ENCODE results near the gene RBM7. TPM values are rescaled to one million over a fixed set of nuclear protein-coding genes. Genes with fewer than 3 reads are reported as not detected.

The RBM7 gene
- total RNA-seq, 2 donors from 2014 or later, result 46.8 to 56.4 TPM

DNA sequence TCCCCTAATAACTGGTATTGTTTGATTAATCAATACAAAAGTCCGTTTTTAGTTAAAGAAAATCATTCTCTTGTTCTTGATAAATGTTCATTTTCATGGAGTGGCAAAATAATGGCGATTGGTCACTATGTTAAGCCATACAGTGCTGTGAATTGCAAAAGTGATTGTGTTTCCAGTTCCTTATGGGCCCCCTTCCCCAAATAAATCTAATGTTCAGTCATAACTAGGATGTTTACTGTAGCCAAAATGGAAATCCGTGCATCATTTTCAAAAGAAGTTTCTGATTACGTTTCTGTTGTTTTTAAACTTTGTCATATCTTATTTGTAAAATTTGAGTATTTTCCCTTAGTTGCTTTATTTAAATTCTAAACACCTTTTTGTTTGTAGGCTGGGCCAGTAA lies 845 bp downstream of the RBM7 start:
- Mint-ChIP-seq H3K9me3 (no peaks in the 10 kb centered on the region), H3K27ac (peak overlapping the region; percentile 100), H3K27me3 (ENCODE audit: insufficient read depth) (no peaks in the 10 kb centered on the region), H3K4me1 (peaks cover 21% of the 10 kb centered on the region), H3K36me3 (ENCODE audit: low read depth) (peaks cover 29% of the 10 kb centered on the region), H3K4me3 (peak overlapping the region; percentile 96)
- Histone ChIP-seq H3K9me3 (ENCODE audit: control insufficient read depth, low read length) (no peaks in the 10 kb centered on the region), H3K27ac (ENCODE audit: low read depth, low read length) (no peak overlapping the region), H3K36me3 (ENCODE audit: control insufficient read depth, insufficient read depth, low read length) (peaks cover 40% of the 10 kb centered on the region), H3K27me3 (ENCODE audit: control insufficient read depth, insufficient read depth, low read length, poor library complexity, severe bottlenecking) (no peaks in the 10 kb centered on the region), H3K4me1 (ENCODE audit: control insufficient read depth, insufficient read depth, low read length) (no peaks in the 10 kb centered on the region), H3K9ac (ENCODE audit: extremely low read depth, low read length, poor library complexity, severe bottlenecking) (peak overlapping the region; percentile 98), H3K4me3 (ENCODE audit: low read length) (peak overlapping the region; percentile 100)
- TF ChIP-seq, protein P1, sequence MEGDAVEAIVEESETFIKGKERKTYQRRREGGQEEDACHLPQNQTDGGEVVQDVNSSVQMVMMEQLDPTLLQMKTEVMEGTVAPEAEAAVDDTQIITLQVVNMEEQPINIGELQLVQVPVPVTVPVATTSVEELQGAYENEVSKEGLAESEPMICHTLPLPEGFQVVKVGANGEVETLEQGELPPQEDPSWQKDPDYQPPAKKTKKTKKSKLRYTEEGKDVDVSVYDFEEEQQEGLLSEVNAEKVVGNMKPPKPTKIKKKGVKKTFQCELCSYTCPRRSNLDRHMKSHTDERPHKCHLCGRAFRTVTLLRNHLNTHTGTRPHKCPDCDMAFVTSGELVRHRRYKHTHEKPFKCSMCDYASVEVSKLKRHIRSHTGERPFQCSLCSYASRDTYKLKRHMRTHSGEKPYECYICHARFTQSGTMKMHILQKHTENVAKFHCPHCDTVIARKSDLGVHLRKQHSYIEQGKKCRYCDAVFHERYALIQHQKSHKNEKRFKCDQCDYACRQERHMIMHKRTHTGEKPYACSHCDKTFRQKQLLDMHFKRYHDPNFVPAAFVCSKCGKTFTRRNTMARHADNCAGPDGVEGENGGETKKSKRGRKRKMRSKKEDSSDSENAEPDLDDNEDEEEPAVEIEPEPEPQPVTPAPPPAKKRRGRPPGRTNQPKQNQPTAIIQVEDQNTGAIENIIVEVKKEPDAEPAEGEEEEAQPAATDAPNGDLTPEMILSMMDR (conservative IDR thresholded peaks at IDR 0.05), result no peak
- 3% methylated on average over 4 of the region's 4 CpGs; no CpG with 5 or more reads in 1 of the 2 experiments for WGBS, 2 experiments (ENCODE audit: insufficient coverage in 1 of 2, insufficient read length in 1 of 2)
- DNase-seq, result no peak

DNA sequence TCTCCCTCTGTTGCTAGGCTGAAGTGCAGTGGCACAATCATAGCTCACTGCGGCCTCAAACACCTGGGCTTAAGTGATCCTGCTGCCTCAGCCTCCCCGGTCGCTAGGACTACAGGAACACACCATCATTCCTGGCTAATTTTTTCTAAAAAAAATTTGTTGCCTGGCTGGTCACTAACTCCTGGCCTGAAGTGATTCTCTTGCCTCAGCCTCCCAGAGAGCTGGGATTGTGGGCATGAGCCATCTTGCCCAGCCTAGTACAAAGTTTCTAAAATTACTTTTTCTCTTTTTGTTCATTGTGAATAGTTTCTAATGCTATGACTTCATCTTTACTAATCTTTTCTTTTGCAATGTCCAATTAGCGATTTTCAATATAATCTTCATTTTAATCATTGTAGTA lies 12.5 kb downstream of the RBM7 start:
- Histone ChIP-seq H3K9me3 (ENCODE audit: control insufficient read depth, low read length) (peaks cover 7% of the 10 kb centered on the region), H3K9ac (ENCODE audit: extremely low read depth, low read length, poor library complexity, severe bottlenecking) (no peak overlapping the region), H3K4me1 (ENCODE audit: control insufficient read depth, insufficient read depth, low read length) (no peaks in the 10 kb centered on the region), H3K27me3 (ENCODE audit: control insufficient read depth, insufficient read depth, low read length, poor library complexity, severe bottlenecking) (no peaks in the 10 kb centered on the region), H3K4me3 (ENCODE audit: low read length) (no peak overlapping the region), H3K27ac (ENCODE audit: low read depth, low read length) (no peak overlapping the region), H3K36me3 (ENCODE audit: control insufficient read depth, insufficient read depth, low read length) (peaks cover 58% of the 10 kb centered on the region)
- Mint-ChIP-seq H3K27me3 (ENCODE audit: insufficient read depth) (no peaks in the 10 kb centered on the region), H3K9me3 (no peaks in the 10 kb centered on the region), H3K4me3 (no peak overlapping the region), H3K36me3 (ENCODE audit: low read depth) (peaks cover 43% of the 10 kb centered on the region), H3K27ac (no peak overlapping the region), H3K4me1 (peaks cover 5% of the 10 kb centered on the region)
- DNase-seq, result no peak
- WGBS, 2 experiments (ENCODE audit: insufficient coverage in 1 of 2, insufficient read length in 1 of 2), result 95 to 100% methylated on average over 2 to 4 of the region's 4 CpGs
- TF ChIP-seq, protein P1 (conservative IDR thresholded peaks at IDR 0.05), result no peak

DNA sequence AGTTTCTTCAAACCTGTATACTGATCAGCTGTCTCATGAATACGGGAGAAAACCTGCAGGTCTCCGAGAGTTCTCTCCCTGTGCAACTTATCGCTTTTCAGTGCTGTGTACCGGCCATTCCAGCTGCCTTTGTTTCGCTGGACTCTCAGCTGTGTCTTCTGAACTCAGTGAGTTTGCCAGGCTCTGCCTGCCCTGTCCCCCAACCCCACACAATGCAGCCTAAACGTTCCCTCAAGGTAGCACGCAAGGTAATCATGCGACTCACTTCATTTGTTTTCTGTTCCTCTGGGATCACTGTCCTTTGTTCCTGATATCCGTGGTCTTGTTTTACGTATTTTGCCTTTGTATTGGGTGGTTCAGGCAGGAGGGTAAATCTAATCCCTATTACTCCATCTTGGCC lies 13.5 kb downstream of the RBM7 start:
- no peak overlapping the region for H3K9ac ChIP-seq (ENCODE audit: extremely low read depth, low read length, poor library complexity, severe bottlenecking)
- Mint-ChIP-seq H3K4me1 (peaks cover 5% of the 10 kb centered on the region), H3K4me3 (no peak overlapping the region), H3K27me3 (ENCODE audit: insufficient read depth) (no peaks in the 10 kb centered on the region), H3K9me3 (no peaks in the 10 kb centered on the region), H3K27ac (peak overlapping the region; percentile 72), H3K36me3 (ENCODE audit: low read depth) (peaks cover 38% of the 10 kb centered on the region)
- H3K4me1 ChIP-seq (ENCODE audit: control insufficient read depth, insufficient read depth, low read length), result no peaks in the 10 kb centered on the region
- TF ChIP-seq, protein P1 (conservative IDR thresholded peaks at IDR 0.05), result no peak
- peaks cover 7% of the 10 kb centered on the region for H3K9me3 ChIP-seq (ENCODE audit: control insufficient read depth, low read length)
- peaks cover 48% of the 10 kb centered on the region for H3K36me3 ChIP-seq (ENCODE audit: control insufficient read depth, insufficient read depth, low read length)
- H3K27me3 ChIP-seq (ENCODE audit: control insufficient read depth, insufficient read depth, low read length, poor library complexity, severe bottlenecking), result no peaks in the 10 kb centered on the region
- WGBS, 2 experiments (ENCODE audit: insufficient coverage in 1 of 2, insufficient read length in 1 of 2), result 87 to 90% methylated on average over 9 to 10 of the region's 10 CpGs
- no peak for DNase-seq
- no peak overlapping the region for H3K27ac ChIP-seq (ENCODE audit: low read depth, low read length)
- H3K4me3 ChIP-seq (ENCODE audit: low read length), result no peak overlapping the region
